ENCODE measurements around the gene NFATC1.

NFATC1 gene

GRCh38 chr18:79575891-79576685 is 180.4 kb downstream of the NFATC1 start:
- no peak overlapping the region for H3K4me2 ChIP-seq (ENCODE audit: low read length)
- H3F3A ChIP-seq (ENCODE audit: control insufficient read depth, insufficient read depth): no peaks in the 10 kb centered on the region
- H3K79me2 ChIP-seq (ENCODE audit: control insufficient read depth, low read length): no peaks in the 10 kb centered on the region
- H3K36me3 ChIP-seq (ENCODE audit: control insufficient read depth, low read length): no peaks in the 10 kb centered on the region
- peaks cover 18% of the 10 kb centered on the region for H3K9me3 ChIP-seq (ENCODE audit: control insufficient read depth, insufficient read depth, low read length)
- H4K20me1 ChIP-seq (ENCODE audit: control insufficient read depth, insufficient read depth, low read depth, low read length): no peaks in the 10 kb centered on the region
- TF ChIP-seq, protein P1, sequence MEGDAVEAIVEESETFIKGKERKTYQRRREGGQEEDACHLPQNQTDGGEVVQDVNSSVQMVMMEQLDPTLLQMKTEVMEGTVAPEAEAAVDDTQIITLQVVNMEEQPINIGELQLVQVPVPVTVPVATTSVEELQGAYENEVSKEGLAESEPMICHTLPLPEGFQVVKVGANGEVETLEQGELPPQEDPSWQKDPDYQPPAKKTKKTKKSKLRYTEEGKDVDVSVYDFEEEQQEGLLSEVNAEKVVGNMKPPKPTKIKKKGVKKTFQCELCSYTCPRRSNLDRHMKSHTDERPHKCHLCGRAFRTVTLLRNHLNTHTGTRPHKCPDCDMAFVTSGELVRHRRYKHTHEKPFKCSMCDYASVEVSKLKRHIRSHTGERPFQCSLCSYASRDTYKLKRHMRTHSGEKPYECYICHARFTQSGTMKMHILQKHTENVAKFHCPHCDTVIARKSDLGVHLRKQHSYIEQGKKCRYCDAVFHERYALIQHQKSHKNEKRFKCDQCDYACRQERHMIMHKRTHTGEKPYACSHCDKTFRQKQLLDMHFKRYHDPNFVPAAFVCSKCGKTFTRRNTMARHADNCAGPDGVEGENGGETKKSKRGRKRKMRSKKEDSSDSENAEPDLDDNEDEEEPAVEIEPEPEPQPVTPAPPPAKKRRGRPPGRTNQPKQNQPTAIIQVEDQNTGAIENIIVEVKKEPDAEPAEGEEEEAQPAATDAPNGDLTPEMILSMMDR (IDR thresholded peaks at IDR 0.05; ENCODE audit: low read depth, low read length, poor library complexity, severe bottlenecking): no peak
- TF ChIP-seq EZH2phosphoT487 (IDR thresholded peaks at IDR 0.05; ENCODE audit: borderline replicate concordance, low read length): no peak
- no peaks in the 10 kb centered on the region for H3K27me3 ChIP-seq (ENCODE audit: control insufficient read depth, low read length)
- H3K9me2 ChIP-seq (replicated peaks; ENCODE audit: control insufficient read depth, low read length): no peaks in the 10 kb centered on the region
- H3K4me1 ChIP-seq (ENCODE audit: control insufficient read depth, low read length): no peaks in the 10 kb centered on the region
- H3K27ac ChIP-seq (ENCODE audit: low read depth, low read length): no peak overlapping the region
- H3K4me3 ChIP-seq (ENCODE audit: low read length): no peak overlapping the region

DNA sequence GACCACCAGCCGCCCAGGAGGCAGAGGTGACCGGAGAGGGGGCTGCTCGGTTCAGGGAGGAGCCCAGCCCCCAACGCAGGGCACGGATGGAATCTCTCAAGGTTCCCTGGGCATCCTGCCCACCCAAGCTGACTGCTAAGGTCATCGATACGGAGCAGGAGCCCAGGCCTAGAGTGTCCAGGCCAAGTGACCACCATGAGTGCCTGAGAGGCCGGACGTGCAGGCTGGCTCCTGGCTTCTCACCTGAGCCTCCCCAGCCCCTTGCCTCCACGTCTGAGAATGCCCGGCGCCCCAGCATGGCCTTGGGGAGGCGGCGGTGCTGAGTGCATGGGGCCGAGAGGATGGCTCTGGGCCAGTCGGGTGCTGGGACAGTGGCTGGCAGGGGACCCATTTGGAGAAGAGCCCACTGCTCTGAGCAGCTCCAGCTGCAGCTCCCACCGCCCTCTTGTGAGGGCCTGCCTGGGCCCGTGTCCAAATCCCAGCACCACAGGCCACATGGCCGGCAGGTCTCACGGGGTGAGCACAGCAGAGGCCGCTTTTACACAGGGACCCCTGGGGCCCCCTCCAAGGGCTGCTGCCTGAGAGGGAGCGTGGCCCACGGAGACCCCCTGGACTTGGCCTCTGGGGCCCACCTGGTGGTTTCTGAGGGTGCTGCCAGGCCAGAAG is 181.1 kb downstream of the NFATC1 start:
- TF ChIP-seq, protein P1 (IDR thresholded peaks at IDR 0.05; ENCODE audit: low read depth, low read length, poor library complexity, severe bottlenecking): no peak
- no peak for TF ChIP-seq EZH2phosphoT487 (IDR thresholded peaks at IDR 0.05; ENCODE audit: borderline replicate concordance, low read length)
- H3F3A ChIP-seq (ENCODE audit: control insufficient read depth, insufficient read depth): no peaks in the 10 kb centered on the region
- peaks cover 21% of the 10 kb centered on the region for H3K9me3 ChIP-seq (ENCODE audit: control insufficient read depth, insufficient read depth, low read length)
- no peaks in the 10 kb centered on the region for H3K9me2 ChIP-seq (replicated peaks; ENCODE audit: control insufficient read depth, low read length)
- no peak overlapping the region for H3K4me3 ChIP-seq (ENCODE audit: low read length)
- H4K20me1 ChIP-seq (ENCODE audit: control insufficient read depth, insufficient read depth, low read depth, low read length): no peaks in the 10 kb centered on the region
- no peak overlapping the region for H3K27ac ChIP-seq (ENCODE audit: low read depth, low read length)
- H3K4me1 ChIP-seq (ENCODE audit: control insufficient read depth, low read length): no peaks in the 10 kb centered on the region
- H3K4me2 ChIP-seq (ENCODE audit: low read length): no peak overlapping the region
- H3K36me3 ChIP-seq (ENCODE audit: control insufficient read depth, low read length): no peaks in the 10 kb centered on the region
- H3K27me3 ChIP-seq (ENCODE audit: control insufficient read depth, low read length): no peaks in the 10 kb centered on the region
- no peaks in the 10 kb centered on the region for H3K79me2 ChIP-seq (ENCODE audit: control insufficient read depth, low read length)

- no peak for TF ChIP-seq EZH2phosphoT487 (IDR thresholded peaks at IDR 0.05; ENCODE audit: borderline replicate concordance, low read length)
- TF ChIP-seq, protein P1 (IDR thresholded peaks at IDR 0.05; ENCODE audit: low read depth, low read length, poor library complexity, severe bottlenecking): no peak
- Histone ChIP-seq H3F3A (ENCODE audit: control insufficient read depth, insufficient read depth) (0 out of 2 replicates have a peak, but pooled peaks cover 4% of the 10 kb centered on the region), H3K9me3 (ENCODE audit: control insufficient read depth, insufficient read depth, low read length) (peaks cover 25% of the 10 kb centered on the region), H3K9me2 (replicated peaks; ENCODE audit: control insufficient read depth, low read length) (no peaks in the 10 kb centered on the region), H3K36me3 (ENCODE audit: control insufficient read depth, low read length) (no peaks in the 10 kb centered on the region), H4K20me1 (ENCODE audit: control insufficient read depth, insufficient read depth, low read depth, low read length) (no peaks in the 10 kb centered on the region), H3K27ac (ENCODE audit: low read depth, low read length) (no peak overlapping the region), H3K4me3 (ENCODE audit: low read length) (no peak overlapping the region), H3K4me1 (ENCODE audit: control insufficient read depth, low read length) (no peaks in the 10 kb centered on the region), H3K4me2 (ENCODE audit: low read length) (no peak overlapping the region), H3K79me2 (ENCODE audit: control insufficient read depth, low read length) (no peaks in the 10 kb centered on the region), H3K27me3 (ENCODE audit: control insufficient read depth, low read length) (no peaks in the 10 kb centered on the region)
Observed at GRCh38 chr18:79577451-79578395, 182.0 kb downstream of the NFATC1 start.
